HCT116 (cell line): ENCODE results near the gene CLEC4F. TPM values are rescaled to one million over a fixed set of nuclear protein-coding genes. Genes with fewer than 3 reads are reported as not detected.

Experiments
- ATAC-seq: fragments of 200-7000 bp; cut with Tn5 transposase; 2 replicates; pipeline ENCODE4 v1.9.1; 2020; ENCODE audit warnings: mild to moderate bottlenecking, moderate library complexity
- BruUV-seq: library from RNA; stranded (reverse); fragments of 400-500 nt; replicated peaks from 2 replicates; lab custom pipeline; 2021; lab: Mats Ljungman, UMichigan
- CTCF ChIA-PET: fragments of 300-600 bp; sonication (Branson Sonifier 250); formaldehyde crosslinking; loops from one replicate; lab custom pipeline; 2021; ENCODE audit warnings: antibody characterized with exemption; lab: Charles Lee
- POLR2A ChIA-PET: fragments of 300-600, 350-600 bp; sonication (Branson Sonifier 250); formaldehyde crosslinking; loops from one replicate; lab custom pipeline; 2021; ENCODE audit warnings: antibody characterized with exemption; lab: Charles Lee
- RAD21 ChIA-PET, 2 experiments: fragments of 300-600 bp; sonication (Branson Sonifier 250); formaldehyde crosslinking; loops; one replicate each; lab custom pipeline; 2023; ENCODE audit warnings: low total read pairs in 2 of 2; ENCODE audit not compliant: uncharacterized antibody in 2 of 2, unreplicated experiment in 2 of 2, low non-redundant PET in 1 of 2; lab: Charles Lee
- DNase-seq: peaks from one replicate; pipeline ENCODE4 v3.0.0-alpha.2; 2010; ENCODE audit warnings: low read depth, low spot score
- H2AFZ ChIP-seq: fragments of 200-600 bp; shearing (Covaris generic), sonication (generic); 2 replicates; pipeline ENCODE4 v1.6.1; 2017; ENCODE audit warnings: low read depth, mixed run types, mixed read lengths, antibody characterized with exemption, low read length; ENCODE audit not compliant: poor library complexity, severe bottlenecking
- H3K27ac ChIP-seq: 2 replicates; pipeline ENCODE4 v1.5.1; 2012; ENCODE audit warnings: low read depth, low read length
- H3K27me3 ChIP-seq: fragments of 200-600 bp; sonication (generic); 2 replicates; pipeline ENCODE4 v1.6.1; 2016; ENCODE audit warnings: mixed run types, low read length, mixed read lengths; ENCODE audit not compliant: insufficient read depth
- H3K36me3 ChIP-seq, 2 experiments: fragments of 200-500 bp in 1 of 2; fragments of 200-600 bp in 1 of 2; sonication (Bioruptor generic) in 1 of 2; sonication (generic) in 1 of 2; 2 replicates each; pipeline versions ENCODE4 v1.5.1 to v1.6.1; 2014 to 2016; ENCODE audit warnings: low read length in 2 of 2, inconsistent platforms in 1 of 2, mixed read lengths in 1 of 2, mixed run types in 1 of 2; ENCODE audit not compliant: insufficient read depth in 2 of 2, control insufficient read depth in 1 of 2
- H3K4me1 ChIP-seq, 2 experiments: fragments of 200-600 bp in 1 of 2; sonication (generic) in 1 of 2; 2 replicates each; pipeline versions ENCODE4 v1.5.1 to v1.6.1; 2012 to 2017; ENCODE audit warnings: low read length in 2 of 2, inconsistent platforms in 1 of 2, mild to moderate bottlenecking in 1 of 2, mixed read lengths in 1 of 2, mixed run types in 1 of 2, moderate library complexity in 1 of 2; ENCODE audit not compliant: insufficient read depth in 2 of 2, control insufficient read depth in 1 of 2
- H3K4me2 ChIP-seq: fragments of 200-600 bp; sonication (generic); 2 replicates; pipeline ENCODE4 v1.6.1; 2017; ENCODE audit warnings: mixed run types, low read length, mixed read lengths
- H3K4me3 ChIP-seq, 2 experiments: fragments of 200-600 bp in 1 of 2; sonication (generic) in 1 of 2; replicated peaks in 1 of 2; 2 replicates each; pipeline ENCODE4 v1.5.1; 2011 to 2016; ENCODE audit warnings: low read length in 2 of 2, control low read depth in 1 of 2, low read depth in 1 of 2, mild to moderate bottlenecking in 1 of 2, mixed read lengths in 1 of 2, mixed run types in 1 of 2
- H3K79me2 ChIP-seq: fragments of 200-600 bp; sonication (generic); 2 replicates; pipeline ENCODE4 v1.6.1; 2017; ENCODE audit warnings: mild to moderate bottlenecking, mixed run types, low read length, moderate library complexity, mixed read lengths; ENCODE audit not compliant: insufficient read depth
- H3K9ac ChIP-seq: fragments of 200-600 bp; sonication (generic); 2 replicates; pipeline ENCODE4 v1.6.1; 2016; ENCODE audit warnings: low read length, mixed read lengths
- H3K9me2 ChIP-seq: fragments of 200-600 bp; sonication (generic), shearing (Covaris generic); 2 replicates; pipeline ENCODE4 v1.6.1; 2017; ENCODE audit warnings: mixed run types, mild to moderate bottlenecking, moderate library complexity; ENCODE audit not compliant: insufficient read depth
- H3K9me3 ChIP-seq, 2 experiments: fragments of 200-500 bp in 1 of 2; fragments of 200-600 bp in 1 of 2; sonication (Bioruptor generic) in 1 of 2; sonication (generic) in 1 of 2; 2 replicates each; pipeline ENCODE4 v1.6.1; 2014 to 2017; ENCODE audit warnings: low read length in 2 of 2, mixed read lengths in 2 of 2, inconsistent platforms in 1 of 2, low read depth in 1 of 2, mild to moderate bottlenecking in 1 of 2, mixed run types in 1 of 2, moderate library complexity in 1 of 2; ENCODE audit not compliant: control insufficient read depth in 1 of 2, insufficient read depth in 1 of 2
- H4K20me1 ChIP-seq: fragments of 200-600 bp; sonication (generic), shearing (Covaris generic); 2 replicates; pipeline ENCODE4 v1.6.1; 2017; ENCODE audit warnings: mixed run types, mild to moderate bottlenecking, moderate library complexity; ENCODE audit not compliant: insufficient read depth
- CTCF ChIP-seq, 3 experiments: fragments of 200-600 bp in 1 of 3; sonication (generic) in 1 of 3; IDR thresholded peaks in 2 of 3; conservative IDR thresholded peaks in 1 of 3; 2 replicates each; pipeline ENCODE4 v1.5.1; 2012 to 2017; ENCODE audit warnings: low read depth in 2 of 3, low read length in 2 of 3, antibody characterized with exemption in 1 of 3, borderline replicate concordance in 1 of 3, control low read depth in 1 of 3, mild to moderate bottlenecking in 1 of 3, mixed read lengths in 1 of 3, mixed run types in 1 of 3, moderate library complexity in 1 of 3; ENCODE audit not compliant: insufficient read depth in 1 of 3
- EGR1 ChIP-seq: IDR thresholded peaks from 2 replicates; pipeline ENCODE4 v1.6.1; 2012; ENCODE audit warnings: low read depth
- ELF1 ChIP-seq: IDR thresholded peaks from 2 replicates; pipeline ENCODE4 v1.6.1; 2012; ENCODE audit warnings: low read depth, borderline replicate concordance
- RAD21 ChIP-seq: IDR thresholded peaks from 2 replicates; pipeline ENCODE4 v1.6.1; 2012; ENCODE audit warnings: low read depth, mild to moderate bottlenecking
- SIN3A ChIP-seq: IDR thresholded peaks from 2 replicates; pipeline ENCODE4 v1.6.1; 2012; ENCODE audit warnings: low read depth
- TCF7L2 ChIP-seq: IDR thresholded peaks from 2 replicates; pipeline ENCODE4 v1.7.0; 2011; ENCODE audit warnings: borderline replicate concordance, inconsistent platforms; ENCODE audit not compliant: insufficient read depth, insufficient read length; ENCODE audit errors: extremely low read depth
- YY1 ChIP-seq: IDR thresholded peaks from 2 replicates; pipeline ENCODE4 v1.6.1; 2011; ENCODE audit warnings: low read length, low read depth, moderate library complexity, mild to moderate bottlenecking; ENCODE audit not compliant: insufficient replicate concordance; ENCODE audit errors: extremely low read depth
- intact Hi-C: fragments of 100-400 bp; cut with micrococcal nuclease; formaldehyde crosslinking; loops from 2 replicates; pipeline ENCODE4 v1.10.0; 2022
- total RNA-seq: library from RNA; stranded (reverse); gene quantifications from one replicate; pipeline ENCODE4 v1.2.1, GENCODE V29; 2021; ENCODE audit not compliant: unreplicated experiment

Gene CLEC4F
- total RNA-seq, 1 experiment from 2014 or later: not detected

GRCh38 chr2:70789304-70790135, 30.9 kb downstream of the CLEC4F start:
- DNase-seq (peak; percentile 46), ATAC-seq (peak; percentile 90)
- POLR2A ChIA-PET: no interaction called here
- Histone ChIP-seq H2AFZ (peak overlapping the region; percentile 87), H3K36me3 (no peaks in the 10 kb centered on the region), H3K9me3 (no peaks in the 10 kb centered on the region), H3K9ac (no peak overlapping the region), H3K4me2 (peak overlapping the region; percentile 80), H3K79me2 (no peaks in the 10 kb centered on the region), H3K9me2 (no peaks in the 10 kb centered on the region), H3K27me3 (no peaks in the 10 kb centered on the region), H3K27ac (no peak overlapping the region), H3K4me3 (peak overlapping the region; percentile 3 to 42; a peak in 3 of 4 replicates), H4K20me1 (no peaks in the 10 kb centered on the region), H3K4me1 (peaks cover 0 to 8% of the 10 kb centered on the region in 2 experiments; a peak in 2 of 4 replicates)
- CTCF ChIA-PET: interaction anchor here (0.8 to 1.3 kb wide), 8 partner anchors 11 to 281 kb away, joined by 3 to 14 read pairs (median 4); no protein-coding TSS in a partner anchor
- BruUV-seq: no TSS peak
- intact Hi-C loops: loop anchor here (1.0 to 10.0 kb wide), 4 partner anchors 75 to 188 kb away; no protein-coding TSS in a partner anchor
- RAD21 ChIA-PET: interaction anchor here (0.6 to 0.9 kb wide), 3 partner anchors 49 to 159 kb away, joined by 3 read pairs; no protein-coding TSS in a partner anchor
- peak; percentile 30 for TF ChIP-seq YY1
- no peak for TF ChIP-seq TCF7L2
- TF ChIP-seq ELF1: no peak
- no peak for TF ChIP-seq EGR1
- TF ChIP-seq SIN3A: no peak
- peak; percentile 77 to 84 (median 77) for TF ChIP-seq CTCF (IDR thresholded peaks at IDR 0.05 in 2 of 3, conservative IDR thresholded peaks at IDR 0.05 in 1 of 3; ENCODE audit: borderline replicate concordance in 1 of 3, insufficient read depth in 1 of 3, low read depth in 2 of 3, low read length in 2 of 3)
- peak; percentile 89 for TF ChIP-seq RAD21
